GM20000 (cell line): ENCODE measurements around the gene TNS3.

Source experiments
- DNase-seq: peaks from one replicate; pipeline ENCODE4 v3.0.0; 2012; ENCODE audit warnings: low spot score
- TF ChIP-seq, protein P1 (sequence below): IDR thresholded peaks from 2 replicates; pipeline ENCODE4 v1.5.1; 2012; ENCODE audit warnings: mild to moderate bottlenecking, control low read depth; ENCODE audit errors: extremely low read depth, missing control alignments

The TNS3 gene

DNA sequence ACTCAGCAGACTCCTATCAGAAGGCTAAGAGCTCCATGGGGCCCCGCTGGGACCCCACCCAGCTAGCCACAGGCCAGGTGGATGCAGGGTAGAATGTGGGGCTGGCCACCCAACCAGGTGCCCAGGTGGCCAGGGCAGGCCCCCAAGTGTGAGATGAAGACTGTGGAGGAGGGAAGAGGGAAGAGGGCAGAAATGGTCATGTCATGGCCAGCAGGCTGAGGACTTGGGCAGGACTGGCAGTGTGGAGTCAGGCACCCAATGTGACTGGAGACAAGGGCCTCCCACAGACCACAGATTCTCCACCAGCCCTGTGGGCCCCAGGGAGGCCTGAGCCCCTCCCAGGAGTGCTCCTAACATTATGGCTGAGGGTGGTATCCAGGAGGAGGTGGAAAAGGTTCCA lies 141.6 kb downstream of the TNS3 start:
- TF ChIP-seq, protein P1, sequence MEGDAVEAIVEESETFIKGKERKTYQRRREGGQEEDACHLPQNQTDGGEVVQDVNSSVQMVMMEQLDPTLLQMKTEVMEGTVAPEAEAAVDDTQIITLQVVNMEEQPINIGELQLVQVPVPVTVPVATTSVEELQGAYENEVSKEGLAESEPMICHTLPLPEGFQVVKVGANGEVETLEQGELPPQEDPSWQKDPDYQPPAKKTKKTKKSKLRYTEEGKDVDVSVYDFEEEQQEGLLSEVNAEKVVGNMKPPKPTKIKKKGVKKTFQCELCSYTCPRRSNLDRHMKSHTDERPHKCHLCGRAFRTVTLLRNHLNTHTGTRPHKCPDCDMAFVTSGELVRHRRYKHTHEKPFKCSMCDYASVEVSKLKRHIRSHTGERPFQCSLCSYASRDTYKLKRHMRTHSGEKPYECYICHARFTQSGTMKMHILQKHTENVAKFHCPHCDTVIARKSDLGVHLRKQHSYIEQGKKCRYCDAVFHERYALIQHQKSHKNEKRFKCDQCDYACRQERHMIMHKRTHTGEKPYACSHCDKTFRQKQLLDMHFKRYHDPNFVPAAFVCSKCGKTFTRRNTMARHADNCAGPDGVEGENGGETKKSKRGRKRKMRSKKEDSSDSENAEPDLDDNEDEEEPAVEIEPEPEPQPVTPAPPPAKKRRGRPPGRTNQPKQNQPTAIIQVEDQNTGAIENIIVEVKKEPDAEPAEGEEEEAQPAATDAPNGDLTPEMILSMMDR, result no peak

DNA sequence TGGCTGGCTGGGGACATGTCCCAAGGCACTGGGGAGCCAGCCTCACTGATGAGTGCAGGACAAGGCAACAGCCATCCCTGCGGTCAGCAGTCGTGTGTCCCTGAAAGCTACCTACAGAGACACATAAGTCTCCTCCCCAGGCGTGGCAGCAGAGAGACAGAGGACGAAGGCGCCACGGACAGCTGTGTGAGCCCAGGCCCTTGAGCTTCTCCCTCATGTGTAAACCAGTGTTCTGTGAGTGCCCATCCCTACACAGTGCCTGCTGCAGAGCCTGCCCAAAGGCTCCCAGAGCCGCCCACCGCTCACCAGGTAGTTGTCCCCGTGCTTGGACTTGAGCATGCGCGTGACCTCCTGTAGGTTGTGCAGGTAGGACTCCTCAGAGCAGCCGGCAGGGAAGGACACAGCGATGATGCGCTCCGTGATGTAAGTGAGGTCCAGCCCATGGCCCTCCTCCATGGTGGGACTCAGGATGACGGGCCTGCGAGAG lies 142.7 kb downstream of the TNS3 start:
- TF ChIP-seq, protein P1, result no peak
- no peak for DNase-seq

More for the DNA sequence above, 141.6 kb downstream of the TNS3 start:
- DNase-seq, result no peak

DNA sequence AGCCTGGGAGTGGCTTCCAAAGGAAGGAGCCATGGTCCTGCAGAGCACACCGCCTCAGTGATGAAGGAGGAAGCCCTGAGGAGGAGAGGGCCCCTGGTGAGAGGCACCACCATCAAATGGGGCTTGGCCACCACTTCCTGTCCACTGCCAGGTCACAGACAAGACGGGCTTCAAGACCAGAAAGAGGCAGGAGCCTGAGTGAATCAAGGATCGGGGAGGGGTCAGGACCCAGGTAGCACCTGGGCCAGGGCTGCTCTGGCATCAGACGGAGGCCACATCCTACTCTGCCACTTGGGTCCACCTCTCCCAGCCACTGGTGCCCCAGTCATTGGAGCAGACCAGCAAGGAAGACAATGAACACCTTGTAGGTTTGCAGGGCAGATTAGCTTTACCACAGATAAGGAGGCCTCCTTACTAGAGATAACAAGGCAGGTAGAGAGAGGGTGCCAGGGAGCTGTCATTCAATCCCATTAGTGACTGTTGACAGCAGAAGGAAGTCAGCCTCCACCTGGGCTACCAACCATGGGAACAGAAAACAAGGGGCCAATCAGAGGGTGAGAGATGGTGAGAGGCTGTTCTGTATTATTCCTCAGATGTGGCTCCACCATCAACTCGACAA lies 143.4 kb downstream of the TNS3 start:
- TF ChIP-seq, protein P1, result no peak
- no peak for DNase-seq

DNA sequence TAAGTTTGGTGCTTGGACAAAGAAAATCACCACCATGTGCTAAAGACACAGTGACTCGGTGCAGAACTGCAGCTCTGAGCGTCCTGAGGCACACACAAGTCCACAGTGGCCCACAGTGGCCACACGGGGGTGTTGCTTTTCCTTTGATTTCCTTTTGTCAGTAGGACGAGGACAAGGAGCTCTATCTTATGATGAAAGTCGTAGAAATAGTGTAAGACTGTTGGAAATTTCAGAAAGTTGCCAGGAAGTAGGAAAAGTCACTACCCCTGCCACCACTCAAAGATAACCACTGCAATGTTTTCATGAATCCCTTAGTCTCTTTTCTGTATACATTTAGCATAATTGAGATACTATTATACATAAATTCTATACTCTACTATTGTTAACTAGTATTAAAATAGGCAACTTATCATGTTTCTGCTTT lies 146.0 kb downstream of the TNS3 start:
- DNase-seq, result no peak
- TF ChIP-seq, protein P1, result peak; percentile 26

DNA sequence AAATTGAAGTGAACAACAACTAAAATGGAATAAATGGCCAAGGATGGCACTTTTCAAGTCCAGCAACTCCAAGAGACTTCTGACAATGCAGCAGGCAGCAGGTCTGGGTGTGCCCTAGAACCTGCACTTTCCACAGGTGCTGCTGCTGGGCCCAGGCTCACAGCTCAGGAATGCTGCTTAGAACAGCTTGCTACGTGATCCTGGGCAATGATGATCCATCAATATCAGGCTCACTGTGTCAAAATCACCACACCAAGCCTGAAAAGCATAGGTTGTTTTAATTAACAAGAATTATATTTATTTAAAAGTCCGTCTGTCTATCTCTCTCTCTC lies 148.4 kb downstream of the TNS3 start:
- no peak for DNase-seq
- TF ChIP-seq, protein P1, result no peak

DNA sequence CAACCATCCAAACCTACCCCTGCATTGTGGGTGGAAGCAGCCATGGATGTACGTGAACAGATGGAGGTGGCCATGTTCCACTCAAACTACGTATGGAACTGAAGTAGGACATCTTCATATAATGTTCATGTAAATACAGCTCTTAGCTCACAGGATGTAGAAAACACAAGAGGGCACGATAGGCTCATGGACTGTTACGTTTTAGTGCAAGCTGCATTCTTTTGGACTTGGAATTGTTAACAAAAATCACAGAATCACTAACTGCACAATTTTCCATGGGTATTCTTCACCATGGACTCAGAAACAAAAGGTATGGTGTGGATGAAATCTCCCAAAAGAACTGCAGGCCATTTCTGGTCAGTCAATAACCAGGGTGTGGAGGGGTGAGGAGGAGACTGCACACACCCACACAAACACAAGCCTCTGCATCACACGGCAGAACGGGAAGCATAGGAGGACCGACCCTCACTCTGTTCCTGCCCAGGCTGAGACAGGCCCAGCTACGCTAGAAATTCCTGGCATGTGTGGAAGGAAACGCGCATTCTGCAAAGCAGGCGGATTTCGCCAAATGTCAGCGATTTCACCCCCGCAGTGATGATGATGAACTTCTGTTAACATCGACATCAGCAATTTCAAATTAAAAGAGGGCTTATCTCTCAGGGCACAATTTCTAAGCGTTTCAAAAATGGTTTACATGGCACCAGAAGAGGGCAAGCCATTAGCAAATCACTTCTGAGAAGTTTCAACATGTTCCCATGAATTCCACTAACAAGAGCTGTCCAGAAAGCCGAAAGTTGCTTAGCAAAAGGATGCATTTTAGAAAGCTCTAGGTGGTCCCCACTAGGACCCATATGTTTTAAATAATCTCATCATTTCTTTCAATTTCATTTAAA lies 149.0 kb downstream of the TNS3 start:
- TF ChIP-seq, protein P1, result no peak
- DNase-seq, result no peak

DNA sequence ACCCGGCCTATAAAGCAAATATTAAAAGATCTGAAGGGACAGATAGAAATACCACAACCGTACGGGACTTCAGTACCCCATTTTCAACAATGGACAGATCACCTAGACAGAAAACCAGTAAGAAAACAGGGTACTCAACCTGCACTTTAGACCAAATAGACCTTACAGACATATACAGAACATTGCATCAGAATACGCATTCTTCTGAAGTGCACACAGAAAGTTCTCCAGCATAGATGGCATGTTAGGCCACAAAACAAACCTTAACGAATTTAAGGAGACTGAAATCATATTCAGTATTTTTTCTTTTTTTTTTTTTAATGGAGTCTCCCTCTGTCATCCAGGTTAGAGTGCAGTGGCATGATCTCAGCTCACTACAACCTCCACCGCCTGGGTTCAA lies 151.5 kb downstream of the TNS3 start:
- TF ChIP-seq, protein P1, result no peak

More for the DNA sequence above, 151.5 kb downstream of the TNS3 start:
- no peak for DNase-seq
